HG03175 (cell line): ENCODE data around the gene NPB.

ENCODE experiments used
- ATAC-seq: cut with Tn5 transposase; IDR thresholded peaks from one replicate; pipeline ENCODE4 v1.9.1; 2021; ENCODE audit warnings: mild to moderate bottlenecking, moderate library complexity; ENCODE audit not compliant: unreplicated experiment

Gene NPB

GRCh38 chr17:81898029-81898866, 3.8 kb upstream of the NPB start:
- ATAC-seq: no peak

- ATAC-seq: no peak
Observed at GRCh38 chr17:81898885-81899284, 3.2 kb upstream of the NPB start.

GRCh38 chr17:81899514-81900166, 2.4 kb upstream of the NPB start:
- no peak for ATAC-seq

GRCh38 chr17:81900181-81900820, 1.7 kb upstream of the NPB start:
- no peak for ATAC-seq

- ATAC-seq: no peak
Observed at GRCh38 chr17:81901167-81902022, 643 bp upstream of the NPB start.

GRCh38 chr17:81902653-81903414, 796 bp downstream of the NPB start:
- no peak for ATAC-seq

GRCh38 chr17:81903415-81903831, 1.4 kb downstream of the NPB start:
- ATAC-seq: no peak

GRCh38 chr17:81903896-81904599, 2.0 kb downstream of the NPB start:
- ATAC-seq: no peak

- ATAC-seq: no peak
Observed at GRCh38 chr17:81904600-81905423, 2.8 kb downstream of the NPB start.

- ATAC-seq: no peak
Observed at GRCh38 chr17:81905424-81905875, 3.4 kb downstream of the NPB start.

GRCh38 chr17:81905993-81906392, 4.0 kb downstream of the NPB start:
- no peak for ATAC-seq

GRCh38 chr17:81906476-81907218, 4.6 kb downstream of the NPB start:
- no peak for ATAC-seq

- no peak for ATAC-seq
Observed at GRCh38 chr17:81907219-81908145, 5.4 kb downstream of the NPB start.

- ATAC-seq: no peak
Observed at GRCh38 chr17:81908793-81909192, 6.8 kb downstream of the NPB start.

- ATAC-seq: no peak
Observed at GRCh38 chr17:81909231-81909630, 7.2 kb downstream of the NPB start.

GRCh38 chr17:81909966-81910839, 8.2 kb downstream of the NPB start:
- no peak for ATAC-seq
